HG02678 (cell line): ENCODE results near the gene GINS1.
A peak's percentile ranks its signal among the peaks of the same experiment; 100 is the strongest.
"Not testable (repeated sequence)": the region's sequence is repeated elsewhere in the genome, so short reads cannot be mapped to it uniquely, and the experiment has no call there.

Source experiments
- ATAC-seq: cut with Tn5 transposase; IDR thresholded peaks from one replicate; pipeline ENCODE4 v1.9.1; 2021; ENCODE audit warnings: mild to moderate bottlenecking, moderate library complexity; ENCODE audit not compliant: unreplicated experiment

GINS1 gene

DNA sequence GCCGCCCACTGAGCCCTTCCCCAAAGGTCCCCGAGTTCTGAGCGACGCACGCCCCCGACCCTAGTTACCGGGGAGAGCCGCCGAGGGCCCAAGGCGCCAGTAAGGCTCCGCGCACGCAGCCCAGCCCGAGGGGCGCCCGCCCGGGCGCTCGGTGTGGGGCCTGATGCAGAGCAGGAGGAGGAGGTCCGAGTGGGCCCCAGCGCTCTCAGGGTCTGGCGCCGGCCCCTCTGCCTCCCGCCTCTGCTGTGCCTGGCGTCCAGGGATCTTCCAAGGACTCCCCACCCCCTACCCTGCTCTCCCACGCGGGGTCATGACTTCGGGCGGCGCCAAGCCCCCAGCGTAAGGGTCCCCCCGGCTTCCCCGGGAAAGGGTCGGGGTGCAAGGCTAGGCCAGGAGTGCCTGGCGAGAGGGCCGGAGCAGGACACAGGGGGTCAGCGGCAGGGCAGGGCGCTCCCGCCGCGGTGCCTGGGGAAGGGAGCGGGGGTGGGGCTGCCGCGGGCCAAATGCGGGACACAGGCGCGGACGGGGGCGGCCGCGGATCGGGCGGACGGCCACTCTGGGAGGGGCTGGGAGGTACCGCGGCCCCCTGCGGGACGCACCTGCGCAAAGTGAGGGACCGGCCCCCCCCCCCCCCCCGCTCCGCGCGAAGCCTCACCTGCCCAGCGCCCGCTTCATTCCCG, 17.5 kb upstream of the GINS1 start:
- ATAC-seq: peak; percentile 34

GRCh38 chr20:25390538-25391528, 16.6 kb upstream of the GINS1 start, which contains the start of gene ABHD12:
Gene ABHD12 (minus strand): TSS chr20:25390835. CDS start chr20:25390703, 132 bp downstream.
- peak; percentile 88 for ATAC-seq

- no peak for ATAC-seq
Observed at GRCh38 chr20:25394276-25394675, 13.2 kb upstream of the GINS1 start.

DNA sequence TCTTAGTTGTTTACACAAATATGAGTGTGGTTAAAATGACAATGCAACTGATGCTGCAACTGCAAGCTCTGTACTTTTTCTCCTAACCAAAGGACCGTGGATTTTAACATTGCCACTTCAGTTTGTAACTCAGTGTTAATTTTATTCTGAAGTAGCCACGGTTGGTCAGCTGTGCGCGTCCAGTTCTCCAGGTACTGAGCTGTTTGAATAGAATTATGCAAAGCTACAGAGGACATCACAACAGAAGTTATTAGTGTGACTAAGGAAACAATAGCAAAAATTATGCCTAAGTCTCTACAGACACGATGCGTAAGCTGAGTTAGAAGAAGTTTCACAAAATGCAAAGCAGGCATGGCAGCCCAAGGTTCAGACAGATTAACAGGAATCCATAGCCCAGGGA, 12.5 kb upstream of the GINS1 start:
- ATAC-seq: no peak

DNA sequence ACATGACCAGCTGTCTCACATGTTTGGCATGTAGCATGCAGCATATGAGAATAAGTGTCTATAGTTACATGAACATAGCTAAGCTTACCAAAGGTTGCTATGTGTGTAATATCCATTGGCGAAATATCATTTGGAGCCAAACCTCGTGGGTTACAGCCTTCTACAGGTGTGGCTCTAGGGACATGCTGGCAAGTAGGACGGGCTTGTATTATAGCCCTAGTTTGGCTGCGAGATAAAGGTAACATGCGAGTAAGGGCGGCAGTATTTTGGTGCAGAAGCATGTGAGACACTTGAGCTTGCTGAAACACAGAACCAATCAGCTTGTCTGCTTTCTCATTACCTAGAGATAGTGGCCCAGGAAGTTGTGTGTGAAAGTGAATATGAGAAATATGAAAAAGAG, 10.4 kb upstream of the GINS1 start:
- ATAC-seq: no peak

DNA sequence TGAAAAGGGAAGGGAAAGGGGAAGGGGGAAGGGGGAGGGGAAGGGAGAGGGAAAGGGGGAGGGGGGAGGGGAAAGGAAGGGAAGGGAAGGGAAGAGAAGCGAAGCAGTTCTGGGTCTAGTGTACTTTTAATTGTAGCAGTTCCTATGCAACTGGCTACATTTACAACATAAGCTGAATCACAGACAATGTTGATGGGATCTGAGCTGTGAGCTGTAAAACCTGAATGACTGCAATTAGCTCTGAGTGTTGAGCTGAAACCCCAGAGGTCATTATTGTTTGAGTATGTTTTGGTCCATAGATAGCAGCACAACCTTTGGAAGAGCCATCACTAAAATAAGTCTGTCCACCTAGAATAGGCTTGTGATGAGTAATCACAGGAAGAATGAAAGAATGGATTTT, 9.7 kb upstream of the GINS1 start:
- no peak for ATAC-seq

- ATAC-seq: no peak
Observed at GRCh38 chr20:25398376-25399036, 9.0 kb upstream of the GINS1 start.

DNA sequence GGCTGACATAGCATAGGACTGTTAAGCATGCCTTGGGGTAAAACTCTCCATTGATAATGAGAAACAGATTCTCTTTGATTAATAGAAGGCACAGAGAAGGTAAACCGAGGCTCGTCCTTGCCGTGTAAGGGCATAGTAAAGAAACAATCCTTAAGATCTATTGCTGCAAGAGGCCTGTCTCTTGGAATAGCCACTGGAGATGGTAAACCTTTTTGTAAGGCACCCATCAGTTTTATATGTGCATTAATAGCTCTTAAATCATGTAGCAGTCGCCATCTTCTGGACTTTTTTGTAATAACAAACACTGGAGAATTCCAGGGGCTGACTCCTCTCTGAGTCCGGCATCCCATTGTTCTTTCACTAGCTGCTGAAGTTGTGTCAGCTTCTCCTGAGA, 8.4 kb upstream of the GINS1 start:
- ATAC-seq: no peak

GRCh38 chr20:25400291-25400732, 7.2 kb upstream of the GINS1 start:
- ATAC-seq: not testable (repeated sequence)

- no peak for ATAC-seq
Observed at GRCh38 chr20:25402583-25402982, 4.9 kb upstream of the GINS1 start.

DNA sequence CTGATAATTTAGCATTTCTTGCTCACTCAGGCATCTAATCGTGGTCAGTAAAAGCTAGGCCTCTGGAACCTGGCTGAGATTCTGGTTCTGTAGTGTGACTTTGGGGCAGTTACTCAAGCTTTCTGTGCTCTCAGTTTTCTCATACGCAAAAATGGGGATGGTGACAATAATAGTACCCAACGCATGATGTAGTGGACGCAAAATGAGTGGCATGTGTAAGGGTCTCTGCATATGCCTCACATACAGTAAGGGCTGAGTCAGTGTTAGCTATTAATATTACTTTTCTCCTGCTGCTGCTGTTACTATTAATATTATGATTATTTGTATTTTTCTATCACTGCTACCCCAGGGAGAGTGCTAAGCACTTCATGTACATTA, 686 bp downstream of the GINS1 start:
- no peak for ATAC-seq

DNA sequence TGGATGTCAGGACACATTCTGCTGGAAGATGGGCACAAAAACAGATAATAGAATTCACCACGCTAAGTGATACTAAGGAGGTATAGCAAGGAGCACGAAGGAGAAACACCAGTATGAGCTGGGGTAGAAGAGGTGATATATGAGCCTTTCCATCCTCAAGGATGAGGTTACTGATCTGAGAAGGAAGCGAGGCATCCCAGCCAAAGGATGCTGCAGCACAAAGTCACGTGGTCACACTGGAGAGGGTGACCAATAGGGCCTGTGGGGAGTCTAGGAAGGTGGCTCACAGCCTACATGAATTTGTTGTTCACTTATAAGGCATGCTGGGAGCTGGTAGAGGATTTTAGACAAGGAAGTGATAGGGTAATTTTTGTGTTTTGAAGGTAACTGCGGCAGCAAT, 1.4 kb downstream of the GINS1 start:
- no peak for ATAC-seq

- ATAC-seq: no peak
Observed at GRCh38 chr20:25418776-25419175, 11.3 kb downstream of the GINS1 start.

- no peak for ATAC-seq
Observed at GRCh38 chr20:25421102-25421501, 13.6 kb downstream of the GINS1 start.

DNA sequence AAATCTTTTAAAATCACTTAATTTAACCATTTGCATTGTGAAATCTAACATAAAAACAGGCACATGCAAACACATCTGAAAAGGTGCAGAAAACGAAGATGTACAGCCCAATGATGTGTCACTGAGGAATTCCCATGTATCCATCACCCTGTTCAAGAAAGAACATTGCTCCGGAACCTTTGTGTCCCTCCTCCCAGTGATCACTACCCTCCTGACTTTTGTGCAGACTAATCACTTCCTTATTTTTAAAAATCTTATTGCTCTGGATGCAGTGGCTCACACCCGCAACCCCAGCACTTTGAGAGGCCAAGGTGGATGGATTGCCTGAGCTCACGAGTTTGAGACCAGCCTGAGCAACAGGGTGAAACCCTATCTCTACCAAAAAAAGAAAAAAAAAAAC, 14.6 kb downstream of the GINS1 start:
- no peak for ATAC-seq

DNA sequence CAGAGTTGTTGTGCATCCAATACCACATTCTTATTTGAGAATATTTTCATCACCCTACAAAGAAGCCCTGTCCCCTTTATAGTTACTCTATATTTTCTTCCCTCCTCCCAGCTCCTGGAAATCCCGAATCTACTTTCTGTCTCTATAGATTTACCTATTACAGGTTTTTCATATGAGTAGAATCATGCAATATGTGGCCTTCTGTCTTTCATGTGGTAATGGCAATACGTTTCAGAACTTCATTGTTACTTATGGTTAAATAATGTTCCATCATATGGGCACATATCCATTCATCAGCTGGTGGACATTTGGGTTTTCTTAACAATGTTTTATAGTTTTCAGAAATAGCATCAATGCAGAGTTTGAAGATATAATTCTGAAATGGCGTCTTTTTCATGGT, 17.1 kb downstream of the GINS1 start:
- ATAC-seq: no peak

- ATAC-seq: no peak
Observed at GRCh38 chr20:25437153-25437581, 29.7 kb downstream of the GINS1 start.

GRCh38 chr20:25439328-25439727, 31.9 kb downstream of the GINS1 start:
- ATAC-seq: peak; percentile 66

GRCh38 chr20:25444556-25444955, 37.1 kb downstream of the GINS1 start:
- ATAC-seq: no peak

DNA sequence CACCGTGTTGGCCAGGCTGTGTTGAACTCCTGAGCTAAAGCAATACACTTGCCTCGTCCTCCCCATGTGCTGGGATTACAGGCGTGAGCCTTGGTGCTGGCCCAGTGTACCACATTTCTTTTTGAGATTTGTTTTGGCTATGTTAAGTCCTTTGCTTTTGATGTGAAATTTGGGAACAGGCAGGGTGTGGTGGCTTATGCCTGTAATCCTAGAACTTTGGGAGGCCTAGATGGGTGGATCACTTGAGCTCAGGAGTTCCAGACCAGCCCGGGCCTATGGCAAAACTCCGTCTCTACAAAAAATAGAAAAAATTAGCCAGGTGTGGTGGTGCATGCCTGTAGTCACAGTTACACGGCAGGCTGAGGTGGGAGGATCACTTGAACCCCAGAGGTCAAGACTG, 40.2 kb downstream of the GINS1 start:
- ATAC-seq: no peak

GRCh38 chr20:25452333-25452732, 44.9 kb downstream of the GINS1 start:
- no peak for ATAC-seq
